Stimulated activated memory B cell treated with anti-CD40 and anti-IgM and Interleukin-4, amounts not matched to agents 10 μg/mL and 1 μg/mL and 100 μg/mL, for 72 hours (primary cell): Measurements from ENCODE around the gene ARRDC1.

Experiments used
- ATAC-seq: fragments of 150-1000 bp; cut with Tn5 transposase; 2 replicates; pipeline ENCODE4 v1.10.0; 2021
- H3K27ac Mint-ChIP-seq: one replicate; pipeline ENCODE4 v1.8.0; 2022; ENCODE audit warnings: mild to moderate bottlenecking, mixed read lengths
- H3K27me3 Mint-ChIP-seq: one replicate; pipeline ENCODE4 v1.8.0; 2022; ENCODE audit warnings: mixed read lengths
- H3K36me3 Mint-ChIP-seq: one replicate; pipeline ENCODE4 v1.8.0; 2022; ENCODE audit warnings: mixed read lengths
- H3K4me1 Mint-ChIP-seq: one replicate; pipeline ENCODE4 v1.8.0; 2022; ENCODE audit warnings: mixed read lengths
- H3K4me3 Mint-ChIP-seq: one replicate; pipeline ENCODE4 v1.8.0; 2022; ENCODE audit warnings: mild to moderate bottlenecking, moderate library complexity, mixed read lengths
- H3K9me3 Mint-ChIP-seq: one replicate; pipeline ENCODE4 v1.8.0; 2022; ENCODE audit warnings: mixed read lengths

The ARRDC1 gene

DNA sequence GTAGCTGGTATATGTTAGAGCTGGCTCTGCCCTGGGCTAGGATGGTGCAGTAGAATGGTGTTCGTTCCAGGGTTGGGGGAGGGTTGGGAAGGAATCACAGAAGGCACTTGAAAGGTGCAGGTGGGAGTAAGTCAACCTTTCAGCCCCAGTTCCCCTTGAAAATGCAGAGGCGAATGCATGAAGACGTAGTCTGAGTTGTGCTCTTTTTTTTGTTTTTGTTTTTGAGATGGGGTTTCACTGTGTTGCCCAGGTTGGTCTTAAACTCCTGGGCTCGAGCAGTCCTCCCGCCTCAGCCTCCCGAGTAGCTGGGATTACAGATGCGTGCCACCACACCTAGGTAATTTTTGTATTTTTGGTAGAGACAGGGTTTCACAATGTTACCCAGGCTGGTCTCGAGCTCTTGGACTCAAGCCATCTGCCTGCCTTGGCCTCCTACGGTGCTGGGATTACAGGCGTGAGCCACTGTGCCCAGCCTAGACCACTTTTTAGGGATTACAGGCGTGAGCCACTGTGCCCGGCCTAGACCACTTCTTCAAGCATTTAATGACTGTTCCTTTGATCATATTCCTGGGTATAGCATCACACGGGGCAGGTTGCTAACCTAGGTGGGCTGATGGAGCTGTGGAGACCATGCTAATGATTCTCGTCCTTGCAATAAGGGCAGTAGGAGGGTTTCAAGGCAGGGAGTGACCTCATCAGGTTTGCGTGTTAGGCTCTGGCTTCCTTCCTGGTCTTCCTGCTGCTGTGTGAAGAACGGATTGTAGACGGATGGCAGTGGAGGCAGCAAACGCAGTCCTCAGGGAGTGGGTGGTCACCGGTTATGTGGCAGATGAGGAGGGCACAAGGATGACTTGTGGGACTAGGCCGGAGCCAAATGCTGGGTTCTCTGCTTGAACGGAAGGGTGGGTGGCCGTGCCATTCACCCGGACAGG, 27.0 kb downstream of the ARRDC1 start:
- Mint-ChIP-seq H3K27ac (no peak overlapping the region), H3K27me3 (no peaks in the 10 kb centered on the region), H3K4me3 (no peak overlapping the region), H3K4me1 (peaks cover 69% of the 10 kb centered on the region), H3K36me3 (peaks cover 15% of the 10 kb centered on the region), H3K9me3 (no peaks in the 10 kb centered on the region)
- ATAC-seq: no peak

DNA sequence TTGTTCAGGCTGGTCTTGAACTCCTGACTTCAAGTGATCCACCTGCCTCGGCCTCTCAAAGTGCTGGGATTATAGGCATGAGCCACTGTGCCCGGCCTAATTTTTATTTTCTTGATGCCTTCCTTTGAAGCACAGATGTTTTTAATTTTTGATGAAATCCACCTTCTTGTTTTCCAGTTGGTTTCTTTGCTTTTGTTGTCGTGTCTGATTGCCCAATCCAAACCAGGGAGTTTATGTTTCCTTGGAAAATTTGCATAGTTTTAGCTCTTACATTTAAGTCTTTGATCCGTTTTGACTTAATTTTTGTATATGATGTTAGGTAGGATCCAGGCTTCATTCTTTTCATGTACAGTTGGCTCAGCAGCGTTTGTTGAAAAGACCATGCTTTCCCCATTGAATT, 28.5 kb downstream of the ARRDC1 start:
- Mint-ChIP-seq H3K4me1 (peaks cover 63% of the 10 kb centered on the region), H3K27me3 (no peaks in the 10 kb centered on the region), H3K27ac (no peak overlapping the region), H3K9me3 (no peaks in the 10 kb centered on the region), H3K36me3 (peaks cover 10% of the 10 kb centered on the region), H3K4me3 (no peak overlapping the region)
- no peak for ATAC-seq

- Mint-ChIP-seq H3K36me3 (peaks cover 35% of the 10 kb centered on the region), H3K4me3 (peak overlapping the region; percentile 70), H3K27ac (peak overlapping the region; percentile 75), H3K9me3 (no peaks in the 10 kb centered on the region), H3K4me1 (peaks cover 49% of the 10 kb centered on the region), H3K27me3 (no peaks in the 10 kb centered on the region)
- no peak for ATAC-seq
Measured at GRCh38 chr9:137638680-137639079, 33.2 kb downstream of the ARRDC1 start.

DNA sequence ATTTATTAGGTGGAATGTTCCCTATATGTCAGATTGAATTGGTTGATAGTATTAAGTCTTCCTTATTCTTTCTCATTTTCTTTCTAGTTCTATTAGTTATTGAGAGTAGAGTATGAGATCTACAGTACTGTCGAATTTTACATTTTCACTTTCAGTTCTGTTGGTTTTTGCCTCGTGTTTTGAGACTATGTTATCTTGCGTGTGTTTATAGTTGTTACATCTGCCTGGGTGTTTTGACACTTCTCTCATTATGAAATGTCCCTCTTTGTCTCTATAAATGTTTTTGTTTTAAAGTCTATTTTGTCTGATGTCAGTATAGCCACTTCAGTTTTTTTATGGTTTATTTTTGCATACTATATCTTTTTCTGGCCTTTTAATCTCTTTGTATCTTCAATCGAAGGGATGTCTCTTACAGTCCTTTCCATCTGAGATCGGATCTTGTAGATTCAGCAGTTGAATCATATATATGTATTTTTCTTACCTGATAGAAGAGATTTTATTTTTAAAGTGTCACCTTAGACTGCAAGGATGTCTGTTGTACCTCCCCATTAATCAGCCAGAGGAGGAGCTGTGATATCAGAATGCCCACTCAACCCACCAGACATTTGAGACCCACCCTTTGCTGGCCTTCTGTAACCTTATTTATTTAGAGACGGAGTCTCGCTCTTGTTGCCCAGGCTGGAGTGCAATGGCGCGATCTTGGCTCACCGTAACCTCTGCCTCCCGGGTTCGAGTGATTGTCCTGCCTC, 34.0 kb downstream of the ARRDC1 start:
- Mint-ChIP-seq H3K4me1 (peaks cover 44% of the 10 kb centered on the region), H3K27me3 (no peaks in the 10 kb centered on the region), H3K9me3 (no peaks in the 10 kb centered on the region), H3K27ac (peak overlapping the region; percentile 75), H3K36me3 (peaks cover 38% of the 10 kb centered on the region), H3K4me3 (peak overlapping the region; percentile 70)
- peak; percentile 64 for ATAC-seq

- H3K4me1 Mint-ChIP-seq: peaks cover 42% of the 10 kb centered on the region
- H3K4me3 Mint-ChIP-seq: no peak overlapping the region
- no peak for ATAC-seq
- no peak overlapping the region for H3K27ac Mint-ChIP-seq
- H3K36me3 Mint-ChIP-seq: peaks cover 38% of the 10 kb centered on the region
- H3K9me3 Mint-ChIP-seq: no peaks in the 10 kb centered on the region
- H3K27me3 Mint-ChIP-seq: no peaks in the 10 kb centered on the region
Measured at GRCh38 chr9:137640862-137641261, 35.4 kb downstream of the ARRDC1 start.

DNA sequence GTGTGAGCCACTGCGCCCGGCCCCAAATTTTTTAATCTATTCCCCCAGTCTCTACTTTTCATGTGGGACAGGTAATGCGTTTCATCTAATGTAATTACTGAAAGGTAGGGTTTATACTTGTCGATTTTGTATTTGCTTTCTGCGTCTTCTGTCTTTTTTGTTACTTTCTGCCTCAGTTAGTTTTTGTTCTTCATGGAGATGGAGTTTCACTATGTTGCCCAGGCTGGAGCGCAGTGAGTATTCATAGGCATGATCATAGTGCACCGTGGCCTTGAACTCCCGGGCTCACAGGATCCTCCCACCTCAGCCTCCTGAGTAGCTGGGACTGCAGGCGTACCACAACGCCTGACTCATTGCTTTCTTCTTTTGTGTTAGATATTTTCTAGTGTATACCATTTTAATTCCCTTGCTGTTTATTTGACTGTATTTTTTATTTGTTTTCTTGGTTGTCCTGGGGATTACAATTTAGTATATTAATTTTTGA, 36.7 kb downstream of the ARRDC1 start:
- H3K36me3 Mint-ChIP-seq: peaks cover 50% of the 10 kb centered on the region
- H3K9me3 Mint-ChIP-seq: no peaks in the 10 kb centered on the region
- no peak overlapping the region for H3K4me3 Mint-ChIP-seq
- no peak for ATAC-seq
- peaks cover 47% of the 10 kb centered on the region for H3K4me1 Mint-ChIP-seq
- no peak overlapping the region for H3K27ac Mint-ChIP-seq
- no peaks in the 10 kb centered on the region for H3K27me3 Mint-ChIP-seq

DNA sequence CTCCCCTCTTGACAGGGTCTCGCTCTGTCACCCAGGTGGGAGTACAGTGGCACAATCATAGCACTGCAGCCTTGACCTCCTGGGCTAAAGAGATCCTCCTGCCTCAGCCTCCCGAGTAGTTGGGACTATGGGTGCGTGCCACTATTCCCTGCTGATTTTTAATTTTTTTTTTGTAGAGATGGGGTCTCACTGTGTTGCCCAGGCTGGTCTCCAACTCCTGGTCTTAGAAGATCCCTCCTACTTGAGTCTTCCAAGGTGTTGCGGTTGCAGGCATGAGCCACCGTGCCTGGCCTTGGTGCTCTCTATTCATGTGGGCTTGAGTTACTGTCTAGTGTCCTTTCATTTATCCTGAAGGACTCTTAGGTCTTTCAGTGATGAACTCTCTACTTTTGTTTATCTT, 37.4 kb downstream of the ARRDC1 start:
- Mint-ChIP-seq H3K36me3 (peaks cover 54% of the 10 kb centered on the region), H3K4me3 (no peak overlapping the region), H3K27ac (no peak overlapping the region), H3K9me3 (no peaks in the 10 kb centered on the region), H3K27me3 (no peaks in the 10 kb centered on the region), H3K4me1 (peaks cover 55% of the 10 kb centered on the region)
- ATAC-seq: no peak

GRCh38 chr9:137643921-137644320, 38.4 kb downstream of the ARRDC1 start:
- ATAC-seq: no peak
- no peak overlapping the region for H3K4me3 Mint-ChIP-seq
- no peak overlapping the region for H3K27ac Mint-ChIP-seq
- peaks cover 52% of the 10 kb centered on the region for H3K4me1 Mint-ChIP-seq
- no peaks in the 10 kb centered on the region for H3K27me3 Mint-ChIP-seq
- H3K36me3 Mint-ChIP-seq: peaks cover 55% of the 10 kb centered on the region
- no peaks in the 10 kb centered on the region for H3K9me3 Mint-ChIP-seq

GRCh38 chr9:137645211-137645610, 39.7 kb downstream of the ARRDC1 start:
- no peaks in the 10 kb centered on the region for H3K9me3 Mint-ChIP-seq
- no peak overlapping the region for H3K4me3 Mint-ChIP-seq
- peaks cover 62% of the 10 kb centered on the region for H3K36me3 Mint-ChIP-seq
- no peaks in the 10 kb centered on the region for H3K27me3 Mint-ChIP-seq
- no peak for ATAC-seq
- H3K27ac Mint-ChIP-seq: no peak overlapping the region
- peaks cover 52% of the 10 kb centered on the region for H3K4me1 Mint-ChIP-seq

DNA sequence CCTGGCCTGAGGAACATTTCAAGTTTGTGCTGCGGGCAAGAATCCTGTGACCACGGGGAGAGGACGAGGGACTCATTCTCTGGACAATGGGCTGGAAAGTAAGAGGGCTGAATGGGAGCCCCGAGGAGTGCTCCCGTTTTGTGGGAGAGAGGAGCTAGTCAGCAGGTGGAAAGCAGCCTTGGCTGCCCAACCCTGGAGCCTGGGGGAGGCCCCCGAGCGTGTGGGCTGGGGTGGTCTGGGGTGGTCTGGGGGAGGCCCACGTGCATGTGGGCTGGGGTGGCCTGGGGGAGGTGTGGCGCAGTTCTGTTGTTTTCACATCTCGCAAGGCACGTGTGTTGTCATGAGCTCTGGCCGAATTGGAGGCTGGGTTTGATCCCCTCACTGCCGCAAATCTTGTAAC, 40.9 kb downstream of the ARRDC1 start:
- Mint-ChIP-seq H3K4me1 (peaks cover 51% of the 10 kb centered on the region), H3K27me3 (no peaks in the 10 kb centered on the region), H3K27ac (no peak overlapping the region), H3K4me3 (no peak overlapping the region), H3K36me3 (peaks cover 64% of the 10 kb centered on the region), H3K9me3 (no peaks in the 10 kb centered on the region)
- no peak for ATAC-seq

DNA sequence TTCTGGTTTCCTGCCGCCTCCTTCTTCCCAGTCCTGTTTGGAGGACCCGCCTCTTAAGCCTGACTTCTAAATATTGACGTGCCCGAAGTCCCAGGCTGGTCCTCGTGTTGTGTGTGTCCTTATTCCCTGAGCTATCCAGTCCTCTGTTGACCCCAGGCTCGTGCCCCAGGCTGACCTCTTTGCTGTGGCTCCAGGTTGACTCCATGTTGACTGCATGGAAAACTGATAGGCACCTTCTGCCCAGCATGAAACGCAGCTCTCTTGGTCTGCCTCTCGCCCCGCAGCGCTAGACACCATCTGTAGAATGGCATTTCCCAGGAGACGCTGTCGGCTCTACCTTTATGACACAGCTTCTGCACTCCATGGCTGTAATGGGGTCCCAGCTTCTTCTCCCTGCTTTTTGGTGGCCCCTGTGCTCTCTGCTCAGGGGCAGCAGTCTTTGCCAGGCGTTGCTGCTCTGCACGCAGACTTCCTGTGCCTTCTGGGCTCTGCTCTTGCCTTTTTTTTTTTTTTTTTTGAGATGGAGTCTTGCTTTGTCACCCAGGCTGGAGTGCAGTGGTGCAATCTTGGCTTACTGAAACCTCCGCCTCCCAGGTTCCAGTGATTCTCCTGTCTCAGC, 41.7 kb downstream of the ARRDC1 start:
- H3K36me3 Mint-ChIP-seq: peaks cover 64% of the 10 kb centered on the region
- no peak overlapping the region for H3K27ac Mint-ChIP-seq
- H3K4me1 Mint-ChIP-seq: peaks cover 54% of the 10 kb centered on the region
- H3K4me3 Mint-ChIP-seq: no peak overlapping the region
- no peaks in the 10 kb centered on the region for H3K9me3 Mint-ChIP-seq
- ATAC-seq: no peak
- H3K27me3 Mint-ChIP-seq: no peaks in the 10 kb centered on the region

DNA sequence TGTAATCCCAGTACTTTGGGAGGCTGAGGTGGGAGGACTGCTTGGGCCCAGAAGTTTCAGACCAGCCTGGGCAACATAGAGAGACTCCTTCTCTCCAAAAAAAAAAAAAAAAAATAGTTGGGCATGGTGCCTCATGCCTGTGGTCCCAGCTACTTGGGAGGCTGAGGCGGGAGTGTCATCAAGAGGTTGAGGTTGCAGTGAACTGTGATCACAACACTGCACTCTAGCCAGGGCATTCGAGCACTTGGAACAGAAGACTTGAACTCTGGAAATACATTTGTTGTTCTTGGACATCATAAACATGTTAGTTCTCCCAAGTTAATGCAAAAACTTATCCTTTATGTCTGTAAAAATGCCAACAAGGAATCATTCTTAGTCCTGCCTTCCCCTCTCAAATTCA, 42.9 kb downstream of the ARRDC1 start:
- no peaks in the 10 kb centered on the region for H3K9me3 Mint-ChIP-seq
- H3K4me1 Mint-ChIP-seq: peaks cover 55% of the 10 kb centered on the region
- no peak for ATAC-seq
- no peak overlapping the region for H3K4me3 Mint-ChIP-seq
- H3K27ac Mint-ChIP-seq: no peak overlapping the region
- H3K27me3 Mint-ChIP-seq: no peaks in the 10 kb centered on the region
- H3K36me3 Mint-ChIP-seq: peaks cover 55% of the 10 kb centered on the region

DNA sequence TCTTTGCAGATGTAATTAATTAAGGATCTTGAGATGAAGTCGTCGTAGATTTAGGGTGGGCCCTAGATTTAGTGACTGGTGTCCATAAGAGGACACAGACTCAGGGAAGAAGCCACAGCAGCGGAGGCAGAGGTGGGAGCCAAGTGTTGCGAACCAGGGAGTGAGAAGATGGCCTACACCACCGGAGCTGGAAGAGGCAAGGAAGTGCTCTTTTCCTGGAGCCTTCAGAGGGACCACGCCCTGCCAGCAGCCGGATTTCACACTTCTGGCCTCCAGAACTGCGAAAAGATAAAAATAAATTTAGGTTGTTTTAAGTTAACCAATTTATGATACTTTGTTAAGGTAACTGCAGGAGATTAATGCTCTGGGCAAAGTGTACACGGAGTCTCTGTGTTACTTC, 44.1 kb downstream of the ARRDC1 start:
- ATAC-seq: no peak
- Mint-ChIP-seq H3K4me1 (peaks cover 58% of the 10 kb centered on the region), H3K4me3 (no peak overlapping the region), H3K27ac (no peak overlapping the region), H3K36me3 (peaks cover 52% of the 10 kb centered on the region), H3K27me3 (no peaks in the 10 kb centered on the region), H3K9me3 (no peaks in the 10 kb centered on the region)

DNA sequence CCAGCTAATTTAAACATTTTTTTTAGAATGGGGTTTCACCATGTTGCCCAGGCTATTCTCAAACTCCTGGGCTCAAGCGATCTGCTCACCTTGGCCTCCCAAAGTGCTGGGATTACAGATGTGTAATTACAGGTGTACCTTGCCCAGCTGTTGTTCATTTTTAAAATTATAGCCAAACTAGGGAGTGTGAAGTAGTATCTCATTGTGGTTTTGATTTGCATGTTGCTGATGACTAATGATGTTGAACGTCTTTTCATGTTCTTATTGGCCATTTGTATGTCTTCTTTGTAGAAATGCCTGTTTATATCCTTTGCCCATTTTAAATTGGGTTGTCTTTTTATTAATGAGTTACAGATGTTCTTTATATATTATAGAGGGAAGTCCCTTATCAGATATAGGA, 44.8 kb downstream of the ARRDC1 start:
- peaks cover 55% of the 10 kb centered on the region for H3K36me3 Mint-ChIP-seq
- H3K9me3 Mint-ChIP-seq: no peaks in the 10 kb centered on the region
- H3K4me1 Mint-ChIP-seq: peaks cover 60% of the 10 kb centered on the region
- no peak overlapping the region for H3K27ac Mint-ChIP-seq
- no peak for ATAC-seq
- no peaks in the 10 kb centered on the region for H3K27me3 Mint-ChIP-seq
- no peak overlapping the region for H3K4me3 Mint-ChIP-seq

GRCh38 chr9:137650779-137651178, 45.3 kb downstream of the ARRDC1 start:
- no peak for ATAC-seq
- Mint-ChIP-seq H3K4me1 (peaks cover 60% of the 10 kb centered on the region), H3K9me3 (no peaks in the 10 kb centered on the region), H3K36me3 (peaks cover 55% of the 10 kb centered on the region), H3K4me3 (no peak overlapping the region), H3K27me3 (no peaks in the 10 kb centered on the region), H3K27ac (no peak overlapping the region)
